Stomach (tissue), 4 donors: ENCODE data around the gene POLR2I.

Experiments
- POLR2A ChIP-seq, 4 donors: fragments of 450-650 bp; IDR thresholded peaks; one replicate each; pipeline ENCODE4 v1.6.1; 2016; ENCODE audit warnings: antibody characterized with exemption in 4 of 4, control low read depth in 2 of 4, mild to moderate bottlenecking in 1 of 4, moderate library complexity in 1 of 4
- TF ChIP-seq, protein P1 (sequence below), 7 experiments: fragments of 450-650 bp in 4 of 7; fragments of 200-600 bp in 3 of 7; sonication (generic) in 3 of 7; IDR thresholded peaks; one replicate each; pipeline ENCODE4 v1.5.1; 2016 to 2019; ENCODE audit warnings: antibody characterized with exemption in 7 of 7, control low read depth in 2 of 7, mild to moderate bottlenecking in 1 of 7

DNA sequence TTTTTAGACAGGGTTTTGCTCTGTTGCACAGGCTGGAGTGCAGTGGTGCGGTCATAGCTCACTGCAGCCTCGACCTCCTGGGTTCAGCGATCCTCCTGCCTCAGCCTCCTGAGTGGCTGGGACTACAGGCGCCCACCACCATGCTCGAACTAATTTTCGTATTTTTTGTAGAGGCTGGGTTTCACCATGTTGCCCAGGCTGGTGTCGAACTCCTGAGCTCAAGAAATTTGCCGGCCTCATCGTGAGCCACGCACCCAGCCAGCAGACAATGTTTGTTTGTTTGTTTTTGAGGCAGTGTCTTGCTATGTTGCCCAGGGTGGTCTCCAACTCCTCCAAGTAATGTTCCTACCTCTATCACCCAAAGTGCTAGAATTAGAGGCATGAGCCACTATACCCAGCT is 38.5 kb upstream of the POLR2I start:
- TF ChIP-seq, protein P1, sequence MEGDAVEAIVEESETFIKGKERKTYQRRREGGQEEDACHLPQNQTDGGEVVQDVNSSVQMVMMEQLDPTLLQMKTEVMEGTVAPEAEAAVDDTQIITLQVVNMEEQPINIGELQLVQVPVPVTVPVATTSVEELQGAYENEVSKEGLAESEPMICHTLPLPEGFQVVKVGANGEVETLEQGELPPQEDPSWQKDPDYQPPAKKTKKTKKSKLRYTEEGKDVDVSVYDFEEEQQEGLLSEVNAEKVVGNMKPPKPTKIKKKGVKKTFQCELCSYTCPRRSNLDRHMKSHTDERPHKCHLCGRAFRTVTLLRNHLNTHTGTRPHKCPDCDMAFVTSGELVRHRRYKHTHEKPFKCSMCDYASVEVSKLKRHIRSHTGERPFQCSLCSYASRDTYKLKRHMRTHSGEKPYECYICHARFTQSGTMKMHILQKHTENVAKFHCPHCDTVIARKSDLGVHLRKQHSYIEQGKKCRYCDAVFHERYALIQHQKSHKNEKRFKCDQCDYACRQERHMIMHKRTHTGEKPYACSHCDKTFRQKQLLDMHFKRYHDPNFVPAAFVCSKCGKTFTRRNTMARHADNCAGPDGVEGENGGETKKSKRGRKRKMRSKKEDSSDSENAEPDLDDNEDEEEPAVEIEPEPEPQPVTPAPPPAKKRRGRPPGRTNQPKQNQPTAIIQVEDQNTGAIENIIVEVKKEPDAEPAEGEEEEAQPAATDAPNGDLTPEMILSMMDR (IDR thresholded peaks at IDR 0.05): no peak
- TF ChIP-seq POLR2A (IDR thresholded peaks at IDR 0.05): no peak
